OCI-M2 (cell line): ENCODE measurements around the gene ATG14.
"Not testable (repeated sequence)": the region's sequence is repeated elsewhere in the genome, so short reads cannot be mapped to it uniquely, and the experiment has no call there.

Experiments
- DNase-seq: peaks from one replicate; lab custom pipeline; 2025; ENCODE audit not compliant: unreplicated experiment; lab: John Stamatoyannopoulos, UW

ATG14 gene

GRCh38 chr14:55352201-55352600 lies 59.4 kb downstream of the ATG14 start:
- no peak for DNase-seq

- no peak for DNase-seq
Measured at GRCh38 chr14:55351111-55351510, 60.5 kb downstream of the ATG14 start.

GRCh38 chr14:55350461-55350860 lies 61.2 kb downstream of the ATG14 start:
- no peak for DNase-seq

GRCh38 chr14:55349565-55349964 lies 62.1 kb downstream of the ATG14 start:
- DNase-seq = no peak

DNA sequence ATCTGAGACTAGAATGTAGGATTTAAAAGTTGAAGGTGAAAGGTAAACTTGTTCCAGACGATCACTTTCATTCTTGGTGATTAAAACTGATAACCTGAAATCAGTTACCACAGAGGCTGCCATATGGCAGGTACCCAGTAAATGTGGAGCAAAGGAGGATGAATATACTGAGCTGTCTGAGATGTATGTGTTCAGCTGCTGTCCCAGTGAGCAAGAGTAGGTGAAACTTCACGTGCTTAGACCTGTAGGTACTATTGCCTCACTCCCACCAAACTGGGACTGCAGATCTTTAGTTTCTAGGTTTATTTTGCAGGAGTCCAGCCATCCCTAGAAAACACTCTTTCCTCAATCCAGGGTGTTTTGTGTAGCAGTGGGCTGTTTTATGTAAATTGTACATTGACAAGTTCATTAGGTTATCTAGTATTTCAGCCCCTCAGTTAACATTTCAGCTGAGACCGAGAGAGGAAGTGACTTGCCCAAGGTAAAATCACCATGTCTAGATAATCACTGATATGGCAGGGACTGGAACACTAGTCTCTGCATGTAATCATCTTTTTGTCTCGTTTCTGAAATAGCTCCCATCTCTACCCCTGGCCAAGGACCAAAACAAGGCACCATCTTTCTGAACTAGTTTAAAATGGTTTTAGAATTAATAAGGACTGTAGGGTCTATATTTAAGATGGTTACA lies 62.7 kb downstream of the ATG14 start:
- DNase-seq = no peak

GRCh38 chr14:55347748-55348147 lies 63.9 kb downstream of the ATG14 start:
- DNase-seq = no peak

DNA sequence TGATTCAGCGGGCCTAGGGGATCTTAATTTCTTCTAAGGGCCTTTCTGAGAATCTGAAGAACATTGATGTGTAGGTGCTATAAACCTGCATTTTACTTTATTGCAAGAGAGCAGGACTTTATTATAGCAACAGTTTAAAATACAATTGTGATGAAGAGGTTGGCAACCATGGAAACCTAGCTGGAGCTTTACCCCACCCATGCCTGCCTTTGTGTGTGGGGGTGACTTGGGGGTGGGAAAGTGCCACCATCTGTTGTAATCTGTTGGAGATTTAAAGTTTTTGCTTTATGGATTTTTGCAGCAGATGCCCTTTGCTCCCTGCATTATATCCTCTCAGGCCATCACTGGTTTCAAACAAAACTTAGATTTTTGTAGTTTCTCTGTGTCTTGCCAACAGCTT lies 64.6 kb downstream of the ATG14 start:
- DNase-seq = no peak

DNA sequence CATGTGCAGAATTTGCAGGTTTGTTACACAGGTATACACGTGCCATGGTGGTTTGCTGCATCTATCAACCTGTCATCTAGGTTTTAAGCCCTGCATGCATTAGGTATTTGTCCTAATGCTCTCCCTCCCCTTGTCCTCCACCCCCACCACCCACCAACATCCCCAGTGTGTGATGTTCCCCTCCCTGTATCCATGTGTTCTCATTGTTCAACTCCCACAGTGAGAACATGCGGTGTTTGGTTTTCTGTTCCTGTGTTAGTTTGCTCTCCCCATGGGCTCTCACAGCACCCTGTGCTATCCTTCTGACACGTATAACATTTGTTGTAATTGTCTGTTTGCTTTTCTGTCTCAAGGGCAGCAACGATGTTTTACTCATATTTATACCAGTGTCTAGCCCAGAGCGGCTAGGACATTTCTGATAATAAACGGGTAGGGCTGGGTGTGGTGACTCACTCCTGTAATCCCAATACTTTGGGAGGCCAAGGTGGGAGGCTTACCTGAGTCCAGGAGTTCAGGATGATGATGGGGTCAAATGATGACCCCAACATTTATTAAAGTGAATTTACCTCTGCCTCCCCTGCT lies 67.0 kb downstream of the ATG14 start:
- not testable (repeated sequence) for DNase-seq

- DNase-seq = no peak
Measured at GRCh38 chr14:55341781-55342180, 69.8 kb downstream of the ATG14 start.

DNA sequence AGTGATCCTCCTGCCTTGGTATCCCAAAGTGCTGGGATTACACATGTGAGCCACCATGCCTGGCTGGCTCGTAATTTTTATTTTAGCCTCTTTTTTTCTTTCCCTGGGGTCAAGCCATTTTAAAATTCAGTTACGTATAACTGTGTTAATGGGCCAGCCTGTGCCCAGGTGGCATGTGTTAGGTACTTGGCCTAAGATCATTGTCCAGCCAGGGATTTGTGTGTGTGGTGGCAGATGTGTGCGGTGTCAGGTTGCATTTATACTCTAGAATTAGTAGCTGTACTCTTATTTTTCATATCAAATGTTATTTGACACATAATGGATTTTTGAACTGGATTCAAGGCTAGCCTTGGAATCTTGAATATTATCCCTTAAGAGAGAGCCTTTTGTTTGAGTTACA lies 71.1 kb downstream of the ATG14 start:
- no peak for DNase-seq

GRCh38 chr14:55339770-55340169 lies 71.9 kb downstream of the ATG14 start:
- DNase-seq = no peak

- DNase-seq = no peak
Measured at GRCh38 chr14:55336691-55337090, 74.9 kb downstream of the ATG14 start.

- DNase-seq = no peak
Measured at GRCh38 chr14:55336162-55336561, 75.5 kb downstream of the ATG14 start.

DNA sequence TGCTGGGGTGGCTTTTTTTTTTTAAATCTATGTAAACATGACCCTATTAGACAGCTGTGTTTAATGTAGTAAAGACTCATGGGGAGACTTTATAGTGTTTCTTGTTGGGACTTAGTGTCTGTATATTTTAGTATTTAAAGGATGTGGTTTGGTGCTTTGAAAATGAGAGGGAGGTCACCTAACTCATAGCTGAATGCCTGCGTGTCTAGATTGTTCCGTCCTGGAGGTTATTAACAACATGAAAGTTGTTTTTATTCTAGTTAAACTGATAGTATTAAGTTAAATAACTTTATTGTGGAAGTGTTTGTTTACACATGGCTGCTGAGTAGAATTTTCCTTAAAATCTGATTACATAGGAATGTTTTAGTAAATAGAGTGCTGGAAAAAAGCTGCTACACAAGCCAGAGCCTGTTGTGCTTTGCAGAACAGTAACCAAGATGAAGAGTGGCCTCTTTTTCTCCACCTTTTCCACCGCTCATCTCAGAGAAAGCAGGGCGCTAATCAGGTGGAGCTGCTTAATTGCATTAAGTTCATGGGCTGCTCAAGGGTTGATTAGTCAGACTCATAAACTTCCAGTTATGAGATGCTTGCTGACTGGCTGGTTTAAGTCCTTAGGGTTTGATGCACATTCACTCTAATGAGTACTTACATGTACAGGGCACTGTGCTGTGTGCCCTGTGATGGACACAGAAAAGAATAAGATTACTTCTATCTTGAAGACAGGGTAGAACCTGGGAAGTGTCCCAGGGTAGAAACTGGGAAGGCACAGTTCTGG lies 77.7 kb downstream of the ATG14 start:
- DNase-seq = no peak

- no peak for DNase-seq
Measured at GRCh38 chr14:55332654-55333570, 78.7 kb downstream of the ATG14 start.

GRCh38 chr14:55329999-55330710 lies 81.5 kb downstream of the ATG14 start:
- DNase-seq = no peak

DNA sequence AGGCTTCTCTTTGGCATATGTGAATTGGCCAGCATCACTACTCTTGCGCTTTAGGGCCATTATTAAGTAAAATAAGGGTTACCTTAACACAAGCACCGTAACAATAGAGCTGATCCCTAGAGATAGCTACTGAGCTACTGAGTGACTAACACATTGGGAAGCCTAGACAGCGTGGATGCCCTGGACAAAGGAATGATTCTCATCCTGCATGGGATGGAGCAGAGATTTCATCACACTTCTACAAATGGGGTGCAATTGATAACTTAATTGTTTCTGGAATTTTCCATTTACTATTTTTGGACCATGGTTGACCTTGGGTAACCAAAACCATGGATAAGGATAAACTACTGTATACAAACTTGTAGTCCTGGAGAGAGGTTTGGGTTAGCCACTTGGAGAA lies 83.3 kb downstream of the ATG14 start:
- DNase-seq = no peak

DNA sequence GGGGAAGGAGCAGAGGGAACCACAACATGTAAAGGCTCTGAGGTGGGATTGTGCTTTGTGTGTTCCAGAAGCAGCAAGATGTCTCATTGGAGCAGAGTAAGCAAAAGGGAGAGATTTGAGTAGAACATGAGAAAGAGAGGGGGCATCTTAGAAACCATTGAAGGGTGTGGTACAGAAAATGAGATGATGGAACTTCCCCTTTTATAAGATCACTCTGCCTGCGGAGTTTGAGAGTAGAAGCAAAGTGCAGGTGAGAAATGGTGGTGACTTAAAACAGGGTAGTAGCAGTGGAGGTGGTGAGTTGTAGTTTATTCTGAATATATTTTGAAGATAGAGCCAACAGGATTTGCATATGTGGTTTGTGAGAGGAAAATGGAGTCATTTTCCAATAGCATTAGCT lies 84.5 kb downstream of the ATG14 start:
- DNase-seq = no peak

DNA sequence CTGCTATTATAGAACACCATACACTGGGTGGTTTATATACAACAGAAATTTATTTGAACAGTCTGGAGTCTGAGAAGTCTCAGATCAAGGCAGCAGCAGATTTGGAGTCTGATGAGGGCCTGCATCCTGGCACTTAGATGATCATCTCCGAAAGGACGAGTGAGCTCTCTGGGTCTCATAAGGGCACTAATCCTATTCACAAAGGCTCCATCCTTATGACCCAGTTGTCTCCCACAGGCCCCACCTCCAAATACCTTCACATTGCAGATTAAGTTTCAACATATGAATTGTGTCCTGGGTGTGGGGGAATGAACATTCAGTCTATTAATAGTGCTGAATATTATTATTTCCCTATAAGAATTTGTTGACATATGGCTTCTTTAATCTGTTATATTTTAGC lies 86.8 kb downstream of the ATG14 start:
- no peak for DNase-seq

GRCh38 chr14:55323910-55324309 lies 87.7 kb downstream of the ATG14 start:
- DNase-seq = no peak

DNA sequence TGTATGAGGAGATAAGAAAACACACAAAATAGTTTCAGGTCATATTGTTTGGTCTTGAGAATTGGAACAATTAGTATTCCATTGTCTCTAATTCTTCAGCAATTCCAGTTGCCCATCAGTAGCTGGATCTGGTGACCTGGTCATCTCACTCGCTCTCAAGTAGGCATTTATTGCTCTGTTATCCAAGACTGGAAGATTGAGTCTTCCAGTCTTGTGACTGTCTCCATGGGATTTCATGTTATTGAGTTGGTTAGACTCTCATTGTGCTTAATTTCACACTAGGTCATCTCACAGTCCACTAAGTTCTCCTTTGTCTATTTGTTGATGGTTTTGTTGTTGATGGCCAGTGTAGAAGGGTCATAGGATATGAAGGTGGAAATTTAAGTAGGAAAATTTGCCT lies 92.9 kb downstream of the ATG14 start:
- no peak for DNase-seq
